ENCODE data around the gene SH3GLB2.

- TF ChIP-seq, protein P1, sequence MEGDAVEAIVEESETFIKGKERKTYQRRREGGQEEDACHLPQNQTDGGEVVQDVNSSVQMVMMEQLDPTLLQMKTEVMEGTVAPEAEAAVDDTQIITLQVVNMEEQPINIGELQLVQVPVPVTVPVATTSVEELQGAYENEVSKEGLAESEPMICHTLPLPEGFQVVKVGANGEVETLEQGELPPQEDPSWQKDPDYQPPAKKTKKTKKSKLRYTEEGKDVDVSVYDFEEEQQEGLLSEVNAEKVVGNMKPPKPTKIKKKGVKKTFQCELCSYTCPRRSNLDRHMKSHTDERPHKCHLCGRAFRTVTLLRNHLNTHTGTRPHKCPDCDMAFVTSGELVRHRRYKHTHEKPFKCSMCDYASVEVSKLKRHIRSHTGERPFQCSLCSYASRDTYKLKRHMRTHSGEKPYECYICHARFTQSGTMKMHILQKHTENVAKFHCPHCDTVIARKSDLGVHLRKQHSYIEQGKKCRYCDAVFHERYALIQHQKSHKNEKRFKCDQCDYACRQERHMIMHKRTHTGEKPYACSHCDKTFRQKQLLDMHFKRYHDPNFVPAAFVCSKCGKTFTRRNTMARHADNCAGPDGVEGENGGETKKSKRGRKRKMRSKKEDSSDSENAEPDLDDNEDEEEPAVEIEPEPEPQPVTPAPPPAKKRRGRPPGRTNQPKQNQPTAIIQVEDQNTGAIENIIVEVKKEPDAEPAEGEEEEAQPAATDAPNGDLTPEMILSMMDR (IDR thresholded peaks at IDR 0.05; ENCODE audit: insufficient read depth, low read length): no peak
- TF ChIP-seq POLR2AphosphoS5 (IDR thresholded peaks at IDR 0.05; ENCODE audit: low read depth): no peak
- TF ChIP-seq, protein P2, sequence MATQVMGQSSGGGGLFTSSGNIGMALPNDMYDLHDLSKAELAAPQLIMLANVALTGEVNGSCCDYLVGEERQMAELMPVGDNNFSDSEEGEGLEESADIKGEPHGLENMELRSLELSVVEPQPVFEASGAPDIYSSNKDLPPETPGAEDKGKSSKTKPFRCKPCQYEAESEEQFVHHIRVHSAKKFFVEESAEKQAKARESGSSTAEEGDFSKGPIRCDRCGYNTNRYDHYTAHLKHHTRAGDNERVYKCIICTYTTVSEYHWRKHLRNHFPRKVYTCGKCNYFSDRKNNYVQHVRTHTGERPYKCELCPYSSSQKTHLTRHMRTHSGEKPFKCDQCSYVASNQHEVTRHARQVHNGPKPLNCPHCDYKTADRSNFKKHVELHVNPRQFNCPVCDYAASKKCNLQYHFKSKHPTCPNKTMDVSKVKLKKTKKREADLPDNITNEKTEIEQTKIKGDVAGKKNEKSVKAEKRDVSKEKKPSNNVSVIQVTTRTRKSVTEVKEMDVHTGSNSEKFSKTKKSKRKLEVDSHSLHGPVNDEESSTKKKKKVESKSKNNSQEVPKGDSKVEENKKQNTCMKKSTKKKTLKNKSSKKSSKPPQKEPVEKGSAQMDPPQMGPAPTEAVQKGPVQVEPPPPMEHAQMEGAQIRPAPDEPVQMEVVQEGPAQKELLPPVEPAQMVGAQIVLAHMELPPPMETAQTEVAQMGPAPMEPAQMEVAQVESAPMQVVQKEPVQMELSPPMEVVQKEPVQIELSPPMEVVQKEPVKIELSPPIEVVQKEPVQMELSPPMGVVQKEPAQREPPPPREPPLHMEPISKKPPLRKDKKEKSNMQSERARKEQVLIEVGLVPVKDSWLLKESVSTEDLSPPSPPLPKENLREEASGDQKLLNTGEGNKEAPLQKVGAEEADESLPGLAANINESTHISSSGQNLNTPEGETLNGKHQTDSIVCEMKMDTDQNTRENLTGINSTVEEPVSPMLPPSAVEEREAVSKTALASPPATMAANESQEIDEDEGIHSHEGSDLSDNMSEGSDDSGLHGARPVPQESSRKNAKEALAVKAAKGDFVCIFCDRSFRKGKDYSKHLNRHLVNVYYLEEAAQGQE (IDR thresholded peaks at IDR 0.05; ENCODE audit: insufficient replicate concordance, low read depth): no peak
- TF ChIP-seq GABPA (IDR thresholded peaks at IDR 0.05; ENCODE audit: low read depth): no peak
- no peak for TF ChIP-seq SPI1 (IDR thresholded peaks at IDR 0.05; ENCODE audit: borderline replicate concordance, low read depth)
Measured at GRCh38 chr9:128969491-128969890, 58.6 kb downstream of the SH3GLB2 start.

Data from HL-60 (cell line).